Stimulated activated naive CD4-positive, alpha-beta T cell treated with Interleukin-2 at 50 U/mL for 16 hours (primary cell): ENCODE measurements around the gene CAPN15.

Experiments used
- DNase-seq: peaks from one replicate; lab custom pipeline; 2025; lab: John Stamatoyannopoulos, UW

The CAPN15 gene

GRCh38 chr16:561957-562938 is 34.7 kb downstream of the CAPN15 start:
- DNase-seq: no peak

GRCh38 chr16:563072-563644 is 35.6 kb downstream of the CAPN15 start:
- DNase-seq: no peak

- no peak for DNase-seq
Measured at GRCh38 chr16:564690-565418, 37.3 kb downstream of the CAPN15 start.

- DNase-seq: no peak
Measured at GRCh38 chr16:565419-566330, 38.2 kb downstream of the CAPN15 start.

- DNase-seq: peak; percentile 22
Measured at GRCh38 chr16:566475-567372, 39.2 kb downstream of the CAPN15 start, which contains the start of gene NHLRC4. Gene NHLRC4, plus strand, starts transcription at chr16:567005. Its CDS starts 1,043 bp downstream, at chr16:568048.

- DNase-seq: no peak
Measured at GRCh38 chr16:567373-568256, 40.1 kb downstream of the CAPN15 start.

- no peak for DNase-seq
Measured at GRCh38 chr16:568401-569258, 41.1 kb downstream of the CAPN15 start.

GRCh38 chr16:569445-570254 is 42.1 kb downstream of the CAPN15 start, which contains the start of gene PIGQ:
Gene PIGQ, plus strand, starts transcription at chr16:569968. Its CDS starts 4,107 bp downstream, at chr16:574075.
- peak; percentile 59 for DNase-seq

GRCh38 chr16:572865-573650 is 45.5 kb downstream of the CAPN15 start:
- no peak for DNase-seq

- DNase-seq: no peak
Measured at GRCh38 chr16:574021-574760, 46.7 kb downstream of the CAPN15 start.

GRCh38 chr16:575354-576196 is 48.1 kb downstream of the CAPN15 start:
- no peak for DNase-seq

- no peak for DNase-seq
Measured at GRCh38 chr16:576197-576822, 48.8 kb downstream of the CAPN15 start.

- DNase-seq: no peak
Measured at GRCh38 chr16:576823-577201, 49.3 kb downstream of the CAPN15 start.

GRCh38 chr16:577796-578195 is 50.3 kb downstream of the CAPN15 start:
- no peak for DNase-seq
